Hepatocyte (in vitro differentiated cells): ENCODE measurements around the gene ABHD17B.

Experiments used
- EZH2 ChIP-seq: fragments of 200-600 bp; sonication (generic); IDR thresholded peaks from 2 replicates; pipeline ENCODE4 v1.6.1; 2016; ENCODE audit warnings: antibody characterized with exemption, mild to moderate bottlenecking, borderline replicate concordance
- EZH2phosphoT487 ChIP-seq: fragments of 200-600 bp; sonication (generic); IDR thresholded peaks from one replicate; pipeline ENCODE4 v1.6.1; 2018; ENCODE audit warnings: antibody characterized with exemption, mild to moderate bottlenecking, low read depth, moderate library complexity; ENCODE audit not compliant: unreplicated experiment, severe bottlenecking

GRCh38 chr9:71816916-71817451, 94.0 kb downstream of the ABHD17B start:
- no peak for TF ChIP-seq EZH2
- no peak for TF ChIP-seq EZH2phosphoT487
